HEK293T (cell line): ENCODE measurements around the gene GALNT12.

Source experiments
- ARNT ChIP-seq: fragments of 450-650 bp; IDR thresholded peaks from 2 replicates; pipeline ENCODE4 v1.6.1; 2017; ENCODE audit warnings: mild to moderate bottlenecking
- L3MBTL2 ChIP-seq: fragments of 450-650 bp; conservative IDR thresholded peaks from 2 replicates; pipeline ENCODE4 v1.6.1; 2016; ENCODE audit warnings: mild to moderate bottlenecking
- SP1 ChIP-seq: fragments of 450-650 bp; IDR thresholded peaks from 2 replicates; pipeline ENCODE4 v1.6.1; 2017
- SUZ12 ChIP-seq: fragments of 450-650 bp; IDR thresholded peaks from 2 replicates; pipeline ENCODE4 v1.6.1; 2016; ENCODE audit warnings: mild to moderate bottlenecking
- TF ChIP-seq, protein P1 (sequence below): fragments of 450-650 bp; IDR thresholded peaks from 2 replicates; pipeline ENCODE4 v1.6.1; 2016

GRCh38 chr9:98884849-98885248 lies 77.4 kb downstream of the GALNT12 start:
- no peak for TF ChIP-seq SUZ12
- TF ChIP-seq L3MBTL2 = no peak
- no peak for TF ChIP-seq SP1
- TF ChIP-seq, protein P1, sequence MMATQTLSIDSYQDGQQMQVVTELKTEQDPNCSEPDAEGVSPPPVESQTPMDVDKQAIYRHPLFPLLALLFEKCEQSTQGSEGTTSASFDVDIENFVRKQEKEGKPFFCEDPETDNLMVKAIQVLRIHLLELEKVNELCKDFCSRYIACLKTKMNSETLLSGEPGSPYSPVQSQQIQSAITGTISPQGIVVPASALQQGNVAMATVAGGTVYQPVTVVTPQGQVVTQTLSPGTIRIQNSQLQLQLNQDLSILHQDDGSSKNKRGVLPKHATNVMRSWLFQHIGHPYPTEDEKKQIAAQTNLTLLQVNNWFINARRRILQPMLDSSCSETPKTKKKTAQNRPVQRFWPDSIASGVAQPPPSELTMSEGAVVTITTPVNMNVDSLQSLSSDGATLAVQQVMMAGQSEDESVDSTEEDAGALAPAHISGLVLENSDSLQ = no peak
- no peak for TF ChIP-seq ARNT
